K562 (cell line): Measurements from ENCODE around the gene LIN28B.

Experiments
- CTCF ChIP-seq, 3 experiments: IDR thresholded peaks in 2 of 3; conservative IDR thresholded peaks in 1 of 3; 2 replicates each; pipeline ENCODE4 v1.5.1; 2011 to 2012; ENCODE audit warnings: low read length in 3 of 3, mild to moderate bottlenecking in 3 of 3, control low read depth in 2 of 3, improper control_type of control experiment in 1 of 3, inconsistent platforms in 1 of 3, low read depth in 1 of 3, mixed read lengths in 1 of 3, moderate library complexity in 1 of 3; ENCODE audit not compliant: insufficient read depth in 2 of 3
- MAFF ChIP-seq: IDR thresholded peaks from 2 replicates; pipeline ENCODE4 v1.6.1; 2012; ENCODE audit warnings: low read length, improper control_type of control experiment
- PML ChIP-seq: IDR thresholded peaks from 2 replicates; pipeline ENCODE4 v1.6.1; 2012; ENCODE audit warnings: low read length, inconsistent platforms
- TCF7L2 ChIP-seq: fragments of 150-350 bp; IDR thresholded peaks from 2 replicates; pipeline ENCODE4 v1.6.1; 2016; ENCODE audit warnings: low read depth, mild to moderate bottlenecking, low read length, moderate library complexity

GRCh38 chr6:105113422-105113821, 156.5 kb downstream of the LIN28B start:
- TF ChIP-seq MAFF: no peak
- no peak for TF ChIP-seq CTCF (IDR thresholded peaks at IDR 0.05 in 2 of 3, conservative IDR thresholded peaks at IDR 0.05 in 1 of 3; ENCODE audit: insufficient read depth in 2 of 3, low read depth in 1 of 3, low read length in 3 of 3)
- no peak for TF ChIP-seq PML
- TF ChIP-seq TCF7L2: no peak
